Stimulated activated CD4-positive, alpha-beta T cell treated with anti-CD3 and anti-CD28 coated beads, Interleukin-12 subunit alpha, Interleukin-12 subunit beta, amount 100 ng/mL, for 48 hours (primary cell): Measurements from ENCODE around the gene LPP.

Experiments
- DNase-seq, 3 donors: peaks; one replicate each; pipeline ENCODE4 v3.0.0-alpha.2; 2020; ENCODE audit warnings: low read depth in 2 of 3, low spot score in 1 of 3

The LPP gene

DNA sequence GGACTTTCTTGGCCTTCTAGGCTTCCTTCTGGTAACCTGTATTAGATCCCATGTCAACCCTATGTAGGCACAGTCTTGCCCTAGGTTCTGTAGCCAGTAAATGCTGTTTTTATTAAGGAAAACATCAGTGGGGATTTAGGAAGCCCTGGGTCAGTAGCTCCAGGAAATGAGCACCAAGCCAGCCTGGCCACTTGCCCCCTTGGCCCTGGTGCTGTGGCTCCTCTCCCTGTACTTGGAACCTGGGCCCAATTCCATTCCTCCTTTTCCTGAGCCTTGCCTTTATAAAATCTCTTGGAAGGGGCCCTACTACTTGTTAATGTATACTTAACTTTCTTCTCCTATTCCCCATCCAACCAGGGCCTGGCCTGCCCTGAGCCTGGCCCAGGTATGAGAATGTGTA lies 774.0 kb downstream of the LPP start:
- DNase-seq: no peak

DNA sequence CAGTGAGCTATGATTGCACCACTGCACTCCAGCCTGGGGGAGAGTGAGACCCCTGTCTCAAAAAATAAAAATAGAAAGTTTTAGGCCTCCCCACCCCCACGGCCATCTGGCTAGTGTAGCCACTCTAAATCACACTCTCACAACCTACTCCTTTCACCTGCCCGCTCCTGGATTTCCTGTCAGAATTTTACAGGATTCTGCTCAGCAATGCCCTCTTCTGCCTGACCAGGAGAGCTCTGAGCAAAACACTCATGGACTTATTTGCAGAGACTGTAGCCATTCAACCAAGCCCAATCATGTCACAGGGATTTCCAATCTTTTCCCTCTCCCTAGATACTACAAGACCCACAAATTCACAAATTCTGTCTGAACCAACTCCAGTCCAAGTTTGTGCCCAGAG lies 775.2 kb downstream of the LPP start:
- DNase-seq: no peak

DNA sequence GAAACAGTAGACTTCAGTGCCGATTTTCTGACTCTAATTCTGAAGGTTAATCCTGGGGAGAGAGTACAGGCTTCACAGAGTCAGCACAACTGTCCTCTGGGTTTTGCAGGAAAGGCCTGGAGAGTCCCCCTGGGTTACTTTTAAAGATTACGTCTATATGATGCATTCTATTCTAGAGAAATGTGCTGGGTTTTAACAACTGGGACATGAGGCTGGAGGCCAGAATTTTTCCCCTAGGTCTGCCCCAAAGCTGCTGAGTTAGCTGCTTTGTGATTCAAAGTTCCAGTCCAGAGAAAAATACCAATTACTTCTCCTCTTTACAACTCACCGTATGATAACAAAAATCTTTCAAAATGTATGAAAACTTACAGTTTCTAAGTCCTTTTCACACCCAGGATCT lies 777.1 kb downstream of the LPP start:
- DNase-seq: no peak

DNA sequence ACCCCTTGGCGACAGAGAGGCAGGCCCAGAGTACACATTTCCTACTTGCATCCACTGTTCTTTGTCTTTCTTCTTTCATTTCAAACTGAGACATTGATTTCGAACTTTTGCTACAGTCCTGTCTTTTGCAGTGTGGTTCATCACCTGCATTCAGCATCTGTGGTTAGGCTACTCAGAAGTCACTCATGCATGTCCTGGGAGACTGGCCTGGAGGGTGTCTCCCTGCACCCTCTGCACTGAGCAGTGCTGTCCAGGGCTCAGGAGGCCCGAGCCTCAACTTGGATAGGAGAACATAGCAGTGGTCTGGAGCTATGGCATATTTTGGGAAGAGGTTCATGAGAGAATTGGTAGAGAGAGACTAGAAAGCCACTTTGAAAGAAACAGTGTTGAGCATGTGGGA lies 777.6 kb downstream of the LPP start:
- no peak for DNase-seq

DNA sequence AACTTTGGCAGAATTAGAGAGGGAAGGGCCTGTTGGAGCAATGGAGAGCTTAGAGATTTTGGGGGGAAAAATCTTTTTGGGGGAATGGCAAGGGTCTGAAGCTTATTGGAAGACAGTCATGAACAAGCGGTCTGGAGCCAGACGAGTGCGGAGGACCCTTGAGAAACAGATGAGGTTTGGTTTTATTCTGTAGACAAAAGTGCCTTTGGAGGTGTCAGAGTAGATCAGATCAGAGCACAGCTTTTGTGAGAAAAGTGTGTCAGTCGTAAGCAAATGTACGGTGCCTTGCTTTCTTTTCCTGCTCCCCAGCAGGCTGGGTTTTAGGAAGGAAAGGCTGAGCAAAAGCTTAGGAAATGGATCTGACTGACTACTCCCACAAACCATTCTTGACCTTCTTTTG lies 781.0 kb downstream of the LPP start:
- DNase-seq: no peak

DNA sequence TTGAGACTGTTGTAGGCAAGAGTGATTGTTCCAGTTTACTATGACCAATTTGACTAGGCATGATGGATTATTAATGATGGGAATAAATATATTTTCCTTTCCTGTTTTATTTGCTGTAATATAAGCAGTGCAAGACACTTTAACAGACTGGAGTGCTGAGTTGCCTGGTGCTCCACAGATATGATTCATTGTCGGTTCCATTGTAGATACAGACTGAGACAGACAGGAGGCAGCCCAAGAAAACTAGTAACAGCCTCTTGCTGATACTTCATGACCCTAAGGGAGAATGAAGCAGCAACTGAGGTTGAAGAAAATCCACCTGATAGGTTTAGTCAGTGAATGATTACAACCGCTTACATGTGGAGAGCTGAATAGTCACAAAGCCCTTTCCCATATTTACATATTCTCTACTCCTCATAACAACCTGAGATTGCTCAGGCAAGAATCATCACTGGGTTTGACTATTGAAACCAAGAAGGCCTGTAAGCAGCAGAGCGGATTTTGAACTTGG lies 782.7 kb downstream of the LPP start:
- no peak for DNase-seq

DNA sequence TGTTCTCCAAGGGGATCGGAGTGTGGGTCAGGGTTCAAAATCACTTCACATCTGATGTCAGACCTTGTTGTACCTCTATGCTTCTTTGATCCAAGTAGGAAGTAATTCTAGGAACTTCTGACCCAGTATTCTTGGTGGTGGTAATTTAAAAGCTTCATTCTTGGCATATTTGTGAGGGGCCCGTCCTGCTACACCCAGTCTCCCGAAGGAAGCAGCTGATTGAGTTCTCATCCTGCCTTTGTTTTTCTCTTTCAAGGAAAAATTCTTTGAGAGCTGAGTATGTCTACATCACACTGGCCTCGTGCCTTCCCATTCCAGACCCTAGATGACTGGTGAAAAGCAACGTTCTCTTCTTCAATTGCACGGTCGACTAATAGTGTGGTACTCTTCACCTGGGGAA lies 783.4 kb downstream of the LPP start:
- DNase-seq: no peak

DNA sequence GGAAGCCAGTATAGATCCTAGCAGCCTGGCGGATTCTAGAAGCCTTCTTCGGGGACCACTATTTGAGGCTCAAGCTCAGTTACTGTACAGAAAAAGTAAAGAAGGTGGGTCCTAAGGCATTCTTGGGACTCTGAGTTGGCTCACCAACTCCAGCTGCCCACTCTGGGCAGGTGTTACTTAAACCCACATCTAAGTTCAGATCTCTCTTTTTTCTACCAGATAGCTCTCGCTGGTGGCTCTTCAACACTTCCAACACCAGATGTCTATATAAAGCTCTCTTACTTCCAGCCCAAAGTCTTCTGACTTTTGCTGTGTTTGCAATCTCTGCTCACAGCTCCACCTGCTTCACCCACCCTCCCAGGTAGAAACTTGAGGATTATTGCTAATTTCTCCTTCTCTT lies 785.0 kb downstream of the LPP start:
- no peak for DNase-seq

- no peak for DNase-seq
These were observed 786.0 kb downstream of the LPP start for GRCh38 chr3:188939814-188940572.
